Lung (tissue), 12 donors: ENCODE measurements around the gene DIPK1B. TPM values are rescaled to one million over a fixed set of nuclear protein-coding genes. Genes with fewer than 3 reads are reported as not detected.
A peak's percentile ranks its signal among the peaks of the same experiment; 100 is the strongest.

Experiments used
- ATAC-seq: fragments of 200-7000 bp; cut with Tn5 transposase; one replicate; pipeline ENCODE4 v1.9.1; 2020; ENCODE audit warnings: moderate number of reproducible peaks; ENCODE audit not compliant: insufficient read depth, low FRiP score
- DNase-seq, 3 donors: peaks; one replicate each; pipeline ENCODE4 v3.0.0-alpha.2; 2013 to 2017
- H3K27ac ChIP-seq, 2 donors: one replicate each; pipeline ENCODE4 v1.5.1; 2013; ENCODE audit warnings: mild to moderate bottlenecking in 2 of 2, moderate library complexity in 2 of 2, control low read depth in 1 of 2, inconsistent platforms in 1 of 2, low read depth in 1 of 2, low read length in 1 of 2
- H3K27me3 ChIP-seq, 3 donors: one replicate each; pipeline ENCODE4 v1.5.1; 2013; ENCODE audit warnings: low read length in 2 of 3; ENCODE audit not compliant: control insufficient read depth in 3 of 3, insufficient read depth in 3 of 3
- H3K36me3 ChIP-seq, 4 donors: one replicate each; pipeline ENCODE4 v1.5.1; 2013; ENCODE audit warnings: low read length in 4 of 4, mild to moderate bottlenecking in 1 of 4, moderate library complexity in 1 of 4; ENCODE audit not compliant: control insufficient read depth in 4 of 4, insufficient read depth in 4 of 4
- H3K4me1 ChIP-seq, 5 donors: one replicate each; pipeline ENCODE4 v1.5.1; 2013; ENCODE audit warnings: low read length in 5 of 5, mild to moderate bottlenecking in 2 of 5, moderate library complexity in 1 of 5; ENCODE audit not compliant: control insufficient read depth in 5 of 5, insufficient read depth in 5 of 5
- H3K4me3 ChIP-seq: one replicate; pipeline ENCODE4 v1.5.1; 2013; ENCODE audit warnings: mild to moderate bottlenecking, control low read depth, moderate library complexity
- H3K9ac ChIP-seq, 2 donors: one replicate each; pipeline ENCODE4 v1.5.1; 2013; ENCODE audit warnings: low read length in 2 of 2, control low read depth in 1 of 2; ENCODE audit not compliant: insufficient read depth in 1 of 2
- H3K9me3 ChIP-seq, 4 donors: one replicate each; pipeline ENCODE4 v1.5.1; 2013; ENCODE audit warnings: low read length in 3 of 4, mild to moderate bottlenecking in 1 of 4, moderate library complexity in 1 of 4; ENCODE audit not compliant: control insufficient read depth in 4 of 4, insufficient read depth in 3 of 4
- WGBS, 2 donors: extraction: QIAGEN DNeasy Blood & Tissue Kit; methylation state at CpG; one replicate each; pipeline ENCODE4 v1.1.7; 2013; 5-methylcytosine and 5-hydroxymethylcytosine counted together
- polyA plus RNA-seq, 2 donors: library from polyadenylated mRNA; stranded (reverse); fragments of 200-250 nt; gene quantifications; one replicate each; pipeline ENCODE4 v1.2.1, GENCODE V29; 2013
- total RNA-seq, 2 donors: library from RNA; depleted of rRNA in 1 of 2; stranded (reverse); fragments of >200 nt in 1 of 2; gene quantifications; one replicate each; pipeline ENCODE4 v1.2.1, GENCODE V29; 2014 to 2021
- TF ChIP-seq, protein P1 (sequence below): IDR thresholded peaks from 2 replicates; pipeline ENCODE4 v1.5.1; 2012; ENCODE audit warnings: mild to moderate bottlenecking; ENCODE audit errors: control extremely low read depth, extremely low read depth
- donor health status: control.
- donor health status: control.
- donor health status: Bipolar disorder and iron deficiency.
- donor health status: healthy.
- donor health status: DM: yes; HTN: yes; CAD: no.

Gene DIPK1B
- total and polyA plus RNA-seq, 4 donors = 12.5 to 26.7 (median 13.9) TPM

DNA sequence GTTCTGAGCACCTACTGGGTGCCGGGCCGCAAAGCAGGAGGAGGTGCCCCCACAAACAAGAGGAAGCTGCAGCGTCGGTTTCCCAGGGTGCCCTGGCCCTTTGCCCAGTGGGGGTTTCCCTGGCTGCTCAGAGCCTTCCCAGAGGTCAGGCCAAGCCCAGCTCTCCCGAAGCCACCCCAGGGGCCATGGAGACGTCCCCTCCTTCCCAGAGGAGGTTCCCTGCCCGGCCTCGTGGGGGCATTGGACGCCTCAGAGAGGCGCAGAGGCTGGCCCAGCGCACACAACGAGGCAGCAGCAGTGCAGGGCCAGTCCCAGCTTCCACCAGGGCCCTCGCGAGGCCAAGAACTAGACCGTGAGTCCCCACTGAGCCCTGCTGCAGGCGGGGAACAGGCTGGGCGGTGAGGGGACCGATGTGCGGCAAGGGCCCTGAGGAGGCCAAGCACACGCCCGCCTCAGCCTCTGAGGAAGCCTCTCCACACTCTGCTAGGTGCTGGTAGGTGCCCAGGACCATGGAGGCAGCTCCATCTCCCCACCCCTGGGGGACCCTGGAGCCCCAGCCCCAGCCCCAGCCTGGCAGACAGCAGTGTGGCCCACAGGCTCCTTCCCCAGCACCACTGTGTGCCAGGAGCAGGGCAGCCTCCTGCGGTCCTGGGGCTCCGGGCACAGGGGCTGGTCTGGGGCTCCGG, 7.0 kb downstream of the DIPK1B start:
- Histone ChIP-seq H3K4me1 (peaks cover 0 to 24% (median 11%) of the 10 kb centered on the region in 5 donors), H3K27ac (peak overlapping the region in 1 of 2 donors; percentile 40), H3K27me3 (no peaks in the 10 kb centered on the region), H3K36me3 (peaks cover 5 to 31% (median 9%) of the 10 kb centered on the region in 4 donors), H3K9me3 (no peaks in the 10 kb centered on the region), H3K9ac (no peak overlapping the region), H3K4me3 (no peak overlapping the region)
- 44 to 55% methylated on average over 24 of the region's 24 CpGs for WGBS, 2 donors
- TF ChIP-seq, protein P1, sequence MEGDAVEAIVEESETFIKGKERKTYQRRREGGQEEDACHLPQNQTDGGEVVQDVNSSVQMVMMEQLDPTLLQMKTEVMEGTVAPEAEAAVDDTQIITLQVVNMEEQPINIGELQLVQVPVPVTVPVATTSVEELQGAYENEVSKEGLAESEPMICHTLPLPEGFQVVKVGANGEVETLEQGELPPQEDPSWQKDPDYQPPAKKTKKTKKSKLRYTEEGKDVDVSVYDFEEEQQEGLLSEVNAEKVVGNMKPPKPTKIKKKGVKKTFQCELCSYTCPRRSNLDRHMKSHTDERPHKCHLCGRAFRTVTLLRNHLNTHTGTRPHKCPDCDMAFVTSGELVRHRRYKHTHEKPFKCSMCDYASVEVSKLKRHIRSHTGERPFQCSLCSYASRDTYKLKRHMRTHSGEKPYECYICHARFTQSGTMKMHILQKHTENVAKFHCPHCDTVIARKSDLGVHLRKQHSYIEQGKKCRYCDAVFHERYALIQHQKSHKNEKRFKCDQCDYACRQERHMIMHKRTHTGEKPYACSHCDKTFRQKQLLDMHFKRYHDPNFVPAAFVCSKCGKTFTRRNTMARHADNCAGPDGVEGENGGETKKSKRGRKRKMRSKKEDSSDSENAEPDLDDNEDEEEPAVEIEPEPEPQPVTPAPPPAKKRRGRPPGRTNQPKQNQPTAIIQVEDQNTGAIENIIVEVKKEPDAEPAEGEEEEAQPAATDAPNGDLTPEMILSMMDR = no peak
- ATAC-seq = no peak
- DNase-seq = no peak

DNA sequence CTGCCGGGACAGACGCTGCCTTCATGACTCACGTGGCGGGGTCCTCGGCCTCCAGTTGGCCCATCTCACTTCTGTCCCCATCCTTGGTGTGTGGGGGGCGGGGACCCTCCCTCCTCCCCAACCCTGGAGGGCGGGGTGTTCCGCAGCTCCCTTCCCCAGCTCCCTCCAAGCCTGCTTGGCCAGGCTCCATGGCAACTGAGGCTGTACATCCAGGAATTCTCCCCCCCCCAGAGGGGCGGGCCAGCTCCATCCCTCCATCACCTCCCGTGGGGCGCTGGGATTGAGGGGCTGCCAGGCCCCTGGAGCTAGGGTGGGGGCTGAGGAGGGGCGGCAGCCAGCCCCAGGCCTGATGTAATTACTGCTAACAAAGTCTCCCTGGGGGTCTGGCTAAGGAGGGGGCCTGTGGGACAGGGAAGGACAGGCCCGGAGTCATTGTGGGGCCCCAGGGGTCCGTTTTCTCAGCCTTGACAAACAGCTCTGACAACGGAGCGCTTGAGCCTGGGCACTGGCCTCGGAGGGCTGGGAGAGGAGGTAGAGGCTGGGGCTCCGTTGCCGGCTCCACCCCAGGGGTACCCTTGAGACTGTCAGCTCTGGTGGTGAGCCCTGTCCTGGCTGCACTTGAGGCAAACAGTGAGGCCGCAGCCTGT, 8.0 kb downstream of the DIPK1B start:
- H3K4me3 ChIP-seq = no peak overlapping the region
- no peak overlapping the region for H3K9ac ChIP-seq
- H3K27me3 ChIP-seq = no peaks in the 10 kb centered on the region
- H3K36me3 ChIP-seq = peaks cover 5 to 36% (median 12%) of the 10 kb centered on the region in 4 donors
- H3K9me3 ChIP-seq = no peaks in the 10 kb centered on the region
- peak overlapping the region; percentile 43 to 79 for H3K27ac ChIP-seq
- no peak for ATAC-seq
- WGBS, 2 donors = 61 to 73% methylated on average over 20 of the region's 20 CpGs
- TF ChIP-seq, protein P1 = no peak
- peaks cover 0 to 19% (median 11%) of the 10 kb centered on the region in 5 donors for H3K4me1 ChIP-seq
- DNase-seq = peak; percentile 71 to 82 (median 75)

GRCh38 chr9:136720898-136721338, 8.5 kb downstream of the DIPK1B start:
- Histone ChIP-seq H3K36me3 (peaks cover 5 to 41% (median 17%) of the 10 kb centered on the region in 4 donors), H3K4me3 (no peak overlapping the region), H3K27ac (peak overlapping the region; percentile 43 to 79), H3K27me3 (no peaks in the 10 kb centered on the region), H3K9ac (no peak overlapping the region), H3K4me1 (peaks cover 0 to 23% (median 13%) of the 10 kb centered on the region in 5 donors), H3K9me3 (no peaks in the 10 kb centered on the region)
- TF ChIP-seq, protein P1 = no peak
- WGBS, 2 donors = 69 to 74% methylated on average over 10 to 11 of the region's 11 CpGs
- no peak for ATAC-seq
- DNase-seq = no peak
